GM18520 (cell line): Measurements from ENCODE around the gene CD2.

Source experiments
- ATAC-seq: cut with Tn5 transposase; IDR thresholded peaks from one replicate; pipeline ENCODE4 v1.9.1; 2021; ENCODE audit not compliant: unreplicated experiment

Gene CD2

DNA sequence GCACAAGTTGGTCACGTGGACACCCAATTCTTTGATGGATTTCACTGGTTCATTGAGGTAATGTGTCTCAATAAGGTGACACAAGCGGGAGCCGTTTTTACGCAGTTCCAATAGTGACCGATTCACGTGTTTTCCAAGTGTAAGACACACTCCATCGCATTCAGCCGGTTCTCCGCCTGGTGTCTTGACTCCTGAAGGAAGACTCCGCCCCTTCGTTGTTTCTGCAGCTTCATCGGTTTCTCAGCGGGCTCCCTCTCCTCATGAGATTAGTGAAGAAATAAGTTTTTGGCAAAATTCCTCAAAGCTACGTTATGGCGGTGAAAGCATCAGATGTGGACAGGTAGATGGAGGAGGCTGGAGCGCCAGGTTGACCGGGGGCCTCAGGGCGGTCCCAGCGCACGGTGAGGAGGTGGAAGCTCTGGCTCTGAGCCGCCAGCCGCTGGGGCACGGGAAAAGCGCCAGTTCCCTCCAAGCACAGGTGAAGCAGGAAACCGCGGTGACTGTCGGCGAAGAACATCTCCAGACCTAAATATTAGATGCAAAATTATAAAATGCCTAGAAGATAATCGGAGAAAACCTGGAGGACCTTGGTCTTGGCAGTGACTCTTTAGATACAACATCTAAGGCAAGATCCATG is 21.0 kb downstream of the CD2 start:
- no peak for ATAC-seq

DNA sequence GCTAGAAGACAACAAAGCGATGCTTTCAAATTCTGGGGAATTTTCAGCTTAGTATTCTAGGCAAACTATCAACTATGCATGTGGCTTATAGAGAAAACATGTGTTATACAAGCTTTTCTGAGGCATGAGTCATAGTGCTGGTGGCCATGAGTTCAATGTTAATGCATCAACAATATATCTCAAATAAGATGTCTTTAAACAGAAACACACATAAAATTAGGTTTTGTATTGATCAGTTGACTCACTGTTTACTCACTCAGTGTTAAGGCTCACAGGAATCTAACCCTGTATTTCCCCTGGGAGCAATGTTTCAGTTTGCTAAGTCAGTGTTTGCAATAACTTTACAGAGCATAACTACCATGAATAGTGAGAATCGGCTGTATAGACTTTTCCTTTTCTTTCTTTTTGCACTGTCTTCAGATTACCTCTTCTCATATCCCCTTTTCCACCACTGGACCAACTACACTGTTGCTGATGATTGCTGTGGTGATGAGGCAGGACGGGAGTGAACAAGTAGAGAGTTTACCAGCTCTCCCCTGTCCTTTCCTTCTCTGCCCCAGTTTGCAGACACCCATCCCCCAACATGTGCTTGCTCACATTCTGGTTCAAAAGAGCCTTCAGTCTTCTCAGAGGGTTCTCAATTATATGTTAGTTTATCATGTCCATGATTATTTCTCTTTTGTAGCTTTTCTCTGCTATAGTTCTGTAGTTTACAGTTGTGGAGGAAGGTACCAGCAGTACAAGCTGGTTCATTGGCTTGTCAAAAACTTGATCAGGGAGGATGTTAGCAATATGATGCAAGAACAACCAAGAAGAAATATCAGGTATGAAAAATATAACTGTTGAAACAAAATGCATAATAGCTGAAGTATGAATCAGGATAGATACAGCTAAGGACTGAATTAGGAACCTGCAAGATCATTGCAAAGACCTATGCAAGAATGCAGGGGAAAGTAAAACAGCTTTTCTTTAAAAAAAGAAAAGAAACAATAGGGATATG is 23.9 kb downstream of the CD2 start:
- no peak for ATAC-seq

DNA sequence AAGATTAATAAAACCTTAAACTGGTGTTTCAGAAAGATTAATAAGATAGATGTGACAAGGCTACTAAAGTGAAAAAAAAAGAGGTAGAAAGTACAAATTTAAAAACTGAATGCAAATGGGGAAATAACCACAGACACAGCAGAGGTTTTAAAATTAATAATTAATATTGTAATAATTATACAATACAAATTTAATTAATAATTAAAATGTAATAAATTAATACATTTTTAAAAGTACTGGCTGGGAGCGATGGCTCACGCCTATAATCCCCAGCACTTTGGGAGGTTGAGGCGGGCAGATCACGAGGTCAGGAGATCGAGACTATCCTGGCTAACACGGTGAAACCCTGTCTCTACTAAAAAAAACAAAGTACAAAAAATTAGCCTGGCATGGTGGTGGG is 26.8 kb downstream of the CD2 start:
- no peak for ATAC-seq

DNA sequence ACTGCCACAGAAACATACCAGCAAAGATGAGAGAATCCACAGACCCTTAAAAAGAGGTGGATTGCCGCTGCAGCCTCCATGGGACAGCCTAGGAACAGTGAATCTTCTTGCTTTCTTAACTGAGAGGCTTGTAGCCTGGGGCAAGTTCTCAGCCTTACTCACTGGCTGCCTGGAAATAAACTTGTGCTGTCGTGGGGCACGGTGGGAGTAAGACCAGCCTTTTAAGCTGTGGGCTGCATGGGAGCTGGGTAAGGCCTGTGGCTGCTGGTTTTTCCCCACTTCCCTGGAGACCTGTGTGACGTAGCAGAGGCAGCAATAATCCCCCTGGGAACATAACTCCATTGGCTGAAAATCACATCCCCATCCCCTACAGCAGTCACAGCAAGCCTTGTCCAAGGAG is 30.8 kb downstream of the CD2 start:
- no peak for ATAC-seq

DNA sequence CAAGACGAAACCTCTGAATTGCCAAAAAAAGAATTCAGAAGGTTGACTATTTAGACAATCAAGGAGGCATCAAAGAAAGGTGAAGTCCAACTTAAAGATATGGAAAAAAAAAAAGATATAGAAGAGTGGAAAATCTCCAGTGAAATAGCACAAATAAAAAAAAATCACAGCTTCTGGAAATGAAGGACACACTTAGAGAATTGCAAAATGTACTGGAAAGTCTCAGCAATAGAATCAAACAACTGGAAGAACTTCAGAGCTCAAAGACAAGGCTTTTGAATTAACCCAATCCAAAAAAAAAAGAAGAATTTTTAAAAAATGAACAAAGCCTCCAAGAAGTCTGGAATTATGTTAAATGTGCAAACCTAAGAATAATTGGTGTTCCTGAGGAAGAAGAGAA is 31.8 kb downstream of the CD2 start:
- ATAC-seq = no peak

DNA sequence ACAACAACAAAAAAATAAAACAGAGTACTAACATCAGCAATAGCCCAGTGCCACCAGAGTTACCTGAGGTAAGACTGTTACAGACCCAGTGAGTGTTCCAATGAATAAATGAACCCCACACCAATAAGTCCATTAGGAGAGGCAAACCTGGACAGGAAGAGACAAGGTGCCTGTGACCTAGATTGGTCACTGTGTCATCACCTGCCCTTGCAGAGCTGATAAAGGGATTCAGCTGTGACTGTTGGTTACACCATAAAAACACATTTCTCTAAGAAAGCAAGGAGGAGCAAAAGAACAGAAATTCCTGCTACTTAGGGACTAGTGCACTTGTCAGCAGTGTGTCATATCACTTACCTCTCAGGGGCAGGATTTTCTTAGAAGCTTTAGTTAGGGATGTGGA is 37.5 kb downstream of the CD2 start:
- ATAC-seq = no peak

DNA sequence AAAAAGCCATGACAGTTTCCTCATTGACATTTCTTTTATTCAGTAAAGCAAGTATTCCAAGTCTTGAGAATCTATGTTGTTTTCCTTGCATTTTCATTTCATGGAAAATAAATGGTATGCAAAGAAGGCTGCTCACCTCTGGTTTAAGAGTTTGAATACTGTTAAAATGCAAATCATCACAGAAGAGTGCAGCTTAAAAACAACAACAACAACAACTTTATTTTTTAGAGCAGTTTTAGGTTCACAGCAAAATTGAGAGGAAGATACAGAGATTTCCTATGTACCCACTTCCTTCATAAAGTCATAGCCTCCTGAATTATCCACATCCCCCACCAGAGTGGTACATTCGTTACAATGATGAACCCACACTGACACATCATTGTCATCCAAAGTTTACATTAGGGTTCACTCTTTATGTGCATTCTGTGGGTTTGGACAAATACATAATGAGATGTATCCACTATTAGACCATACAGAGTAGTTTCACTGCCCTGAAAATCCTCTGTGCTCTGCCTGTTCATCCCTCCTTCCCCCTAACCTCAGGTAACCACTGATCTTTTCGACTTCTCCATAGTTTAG is 39.2 kb downstream of the CD2 start:
- no peak for ATAC-seq

DNA sequence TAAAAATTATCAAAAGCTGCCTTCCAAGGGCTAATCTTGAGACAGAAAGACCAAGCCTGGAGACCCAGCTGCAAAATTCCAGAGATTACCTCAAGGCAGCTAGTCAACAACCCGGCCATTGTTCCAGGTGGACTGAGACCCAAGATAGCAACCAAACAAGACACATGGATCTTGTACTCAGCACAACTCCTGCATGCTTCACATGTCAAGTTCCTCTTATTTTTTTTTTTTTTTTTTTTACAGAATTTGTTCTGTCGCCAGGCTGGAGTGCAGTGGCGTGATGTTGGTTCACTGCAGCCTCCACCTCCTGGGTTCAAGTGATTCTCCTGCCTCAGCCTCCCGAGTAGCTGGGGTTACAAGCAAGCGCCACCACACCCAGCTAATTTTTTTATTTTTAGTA is 40.1 kb downstream of the CD2 start:
- ATAC-seq = no peak

DNA sequence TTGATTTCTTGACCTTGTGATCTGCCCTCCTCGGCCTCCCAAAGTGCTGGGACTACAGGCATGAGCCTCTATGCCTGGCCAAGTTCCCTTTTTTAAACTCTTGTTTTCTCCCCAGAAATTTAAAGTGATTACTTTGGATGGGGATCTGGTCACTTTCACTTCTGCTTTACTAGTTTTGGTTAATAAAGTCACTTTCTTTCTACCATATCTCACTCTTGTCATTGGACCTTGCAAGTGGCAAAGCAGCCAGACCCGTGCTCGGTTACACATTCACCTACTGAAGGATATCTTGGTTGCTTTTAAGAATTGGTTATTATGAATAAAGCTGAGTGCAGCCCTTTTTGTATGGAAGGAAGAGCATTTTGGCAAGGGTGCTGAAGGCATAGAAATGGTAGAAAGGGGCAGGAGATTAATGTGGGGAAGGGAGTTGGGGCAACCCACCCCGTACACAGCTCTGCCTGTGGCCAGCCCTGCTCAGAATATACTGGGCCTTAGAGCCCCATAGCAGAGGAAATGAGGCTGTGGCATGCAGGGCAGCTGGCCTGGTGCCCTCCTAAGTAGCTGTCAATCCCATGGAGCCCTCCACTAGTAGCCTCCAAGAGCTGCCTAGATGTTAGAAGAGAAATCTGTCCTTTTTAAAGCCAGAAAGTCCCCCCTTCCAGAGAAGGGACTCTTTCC is 40.7 kb downstream of the CD2 start:
- peak; percentile 72 for ATAC-seq

DNA sequence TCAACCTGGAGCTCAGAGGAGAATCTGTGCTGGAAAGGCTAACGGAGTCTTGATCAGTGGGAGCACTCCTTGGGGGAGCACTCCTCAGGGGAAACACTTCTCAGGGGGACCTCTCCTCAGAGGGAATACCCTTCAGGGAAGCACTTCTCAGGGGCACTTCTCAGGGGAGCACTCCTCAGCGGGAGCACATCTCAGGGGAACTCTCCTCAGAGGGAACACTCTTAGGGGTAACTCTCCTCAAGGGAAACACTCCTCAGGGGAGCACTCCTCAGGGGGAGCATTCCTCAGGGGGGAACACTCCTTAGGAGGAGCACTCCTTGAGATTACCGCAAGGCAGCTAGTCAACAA is 41.2 kb downstream of the CD2 start:
- no peak for ATAC-seq

DNA sequence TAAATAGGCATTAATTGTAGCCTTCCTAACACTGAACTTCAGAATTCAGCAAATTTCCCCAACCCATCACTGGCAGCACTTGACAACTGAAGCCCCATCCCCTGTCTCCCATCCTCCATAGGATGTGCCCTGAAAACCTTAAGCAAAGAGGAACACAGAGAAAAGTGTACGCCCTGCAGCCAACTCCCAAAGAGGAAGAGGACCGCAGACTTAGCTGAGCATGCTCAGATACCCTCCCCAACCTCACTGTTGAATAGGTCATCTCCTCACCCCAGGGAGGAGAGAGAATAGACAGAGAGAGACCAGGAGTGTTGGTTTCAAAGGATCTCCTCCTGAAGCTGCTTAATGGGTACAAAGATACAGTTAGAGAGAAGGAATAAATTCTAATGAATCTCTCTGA is 50.5 kb downstream of the CD2 start:
- ATAC-seq = no peak

DNA sequence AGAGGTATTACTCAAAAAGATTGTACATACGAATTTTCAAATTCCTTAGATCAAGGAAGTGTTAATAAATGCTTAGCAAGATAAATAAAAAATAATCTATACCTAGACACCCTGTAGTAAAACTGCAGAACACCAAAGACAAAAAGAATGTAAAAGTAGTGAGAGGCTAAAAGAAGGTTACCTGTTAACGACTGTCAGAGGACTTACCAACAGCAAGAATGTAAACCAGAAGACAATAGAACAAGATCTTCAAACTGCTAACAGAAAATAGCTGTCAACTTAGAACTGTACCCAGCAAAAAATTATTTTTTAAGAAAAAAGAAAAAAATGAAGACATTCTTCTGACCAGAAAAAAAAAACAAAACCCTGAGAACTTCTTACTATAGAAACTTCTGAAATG is 51.2 kb downstream of the CD2 start:
- ATAC-seq = no peak

DNA sequence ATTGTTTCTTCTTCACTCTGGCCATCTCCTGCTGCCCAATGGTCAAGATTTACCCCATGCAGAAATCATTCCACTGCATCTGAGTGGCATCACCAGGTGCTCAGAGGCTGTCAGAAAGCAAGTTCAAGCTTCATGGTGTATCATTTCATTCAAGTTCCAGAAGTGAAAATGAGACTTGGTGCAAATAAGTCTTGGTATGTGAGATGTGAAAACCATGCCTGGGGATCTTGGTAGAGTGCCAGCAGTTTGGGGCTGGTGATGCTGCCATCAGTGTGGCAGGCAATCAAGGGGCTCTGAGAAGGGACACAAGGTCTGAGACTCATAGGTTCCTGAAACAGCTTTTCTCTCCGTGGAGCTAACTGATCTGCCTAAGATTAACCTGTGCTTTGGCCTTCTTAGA is 52.0 kb downstream of the CD2 start:
- ATAC-seq = peak; percentile 68

DNA sequence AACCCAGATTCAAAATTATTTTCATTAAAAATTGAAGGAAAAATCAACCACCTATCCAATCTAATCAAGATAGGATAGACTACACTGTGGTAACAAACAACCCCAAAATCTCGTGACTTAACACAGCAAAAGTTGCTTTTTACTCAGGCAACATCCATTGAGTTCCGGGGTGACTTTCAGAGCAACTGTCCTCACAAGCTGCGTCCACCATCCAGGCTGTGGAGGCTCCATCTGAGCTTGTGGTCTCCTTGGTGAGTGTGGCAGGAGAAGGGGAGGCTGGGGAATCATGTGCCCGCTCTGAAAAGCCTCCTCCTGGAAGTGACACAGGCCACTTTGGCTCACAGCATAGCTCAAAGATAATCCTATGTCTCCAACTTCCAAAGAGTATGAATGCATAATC is 52.4 kb downstream of the CD2 start:
- no peak for ATAC-seq

DNA sequence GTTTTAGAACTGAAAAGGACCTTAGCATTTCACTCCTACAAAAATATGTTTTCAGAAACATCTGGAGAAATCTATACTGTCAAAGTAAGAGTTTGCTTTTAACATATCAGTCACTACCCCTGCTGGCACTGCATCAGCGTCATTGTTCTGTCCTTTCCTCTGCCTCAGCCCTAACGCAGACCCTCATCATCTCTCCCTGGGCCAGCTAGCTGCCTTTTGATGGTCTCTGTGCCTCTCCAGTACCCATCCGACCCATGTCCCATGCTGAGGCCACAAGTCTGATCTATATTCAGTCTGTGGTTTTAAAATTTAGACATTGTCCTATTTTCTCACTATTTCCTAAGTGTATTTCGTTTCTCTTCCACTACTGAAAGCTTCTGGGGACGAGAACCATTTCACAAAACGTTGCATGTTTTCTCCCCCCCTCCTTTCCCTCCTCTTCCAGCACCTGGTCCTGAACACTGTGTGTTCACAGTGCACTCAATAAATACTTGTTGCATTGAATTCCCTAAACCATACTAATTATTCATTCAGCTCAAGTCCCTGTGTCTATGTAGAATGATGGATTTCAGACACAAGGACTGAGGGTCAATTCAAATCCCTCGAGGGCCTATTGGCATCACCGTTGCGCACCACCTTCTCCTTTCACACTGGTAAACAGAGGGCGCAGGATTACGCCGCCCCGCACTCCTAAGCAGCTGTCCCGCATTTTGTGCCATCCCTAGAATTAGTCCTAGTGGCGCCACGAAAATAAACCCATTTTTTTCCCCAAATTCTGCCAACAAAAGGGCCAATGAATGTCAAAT is 53.4 kb downstream of the CD2 start:
- no peak for ATAC-seq

DNA sequence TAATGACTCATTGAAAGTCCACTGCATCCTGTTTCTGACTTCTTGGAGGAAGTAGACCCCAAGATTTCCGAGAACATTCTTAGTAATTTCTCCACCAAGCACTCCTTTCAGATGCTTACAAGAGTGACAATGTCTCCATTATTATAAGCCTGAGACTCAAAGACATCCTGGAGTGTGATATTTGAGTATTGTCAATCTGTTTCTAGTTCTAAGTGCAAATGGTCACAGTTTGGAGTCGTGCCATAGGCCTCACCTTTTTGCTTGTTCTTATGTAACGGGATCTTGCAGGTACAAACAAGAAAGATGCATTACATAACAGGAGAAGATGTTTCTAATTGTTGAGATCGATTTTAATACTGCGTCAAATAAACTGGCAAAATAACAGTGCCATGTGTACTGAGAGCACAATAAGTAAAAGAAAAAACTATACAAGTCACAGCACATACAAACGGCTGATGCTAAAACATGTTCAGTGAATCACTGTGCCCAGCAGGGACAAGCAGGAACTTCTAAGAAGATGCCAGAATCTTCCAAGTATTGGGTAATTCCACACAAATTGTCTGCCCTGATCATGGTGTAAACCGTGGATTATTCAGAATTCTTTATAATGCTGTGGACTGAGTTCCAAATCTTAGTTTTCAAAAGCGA is 54.1 kb downstream of the CD2 start:
- ATAC-seq = no peak

DNA sequence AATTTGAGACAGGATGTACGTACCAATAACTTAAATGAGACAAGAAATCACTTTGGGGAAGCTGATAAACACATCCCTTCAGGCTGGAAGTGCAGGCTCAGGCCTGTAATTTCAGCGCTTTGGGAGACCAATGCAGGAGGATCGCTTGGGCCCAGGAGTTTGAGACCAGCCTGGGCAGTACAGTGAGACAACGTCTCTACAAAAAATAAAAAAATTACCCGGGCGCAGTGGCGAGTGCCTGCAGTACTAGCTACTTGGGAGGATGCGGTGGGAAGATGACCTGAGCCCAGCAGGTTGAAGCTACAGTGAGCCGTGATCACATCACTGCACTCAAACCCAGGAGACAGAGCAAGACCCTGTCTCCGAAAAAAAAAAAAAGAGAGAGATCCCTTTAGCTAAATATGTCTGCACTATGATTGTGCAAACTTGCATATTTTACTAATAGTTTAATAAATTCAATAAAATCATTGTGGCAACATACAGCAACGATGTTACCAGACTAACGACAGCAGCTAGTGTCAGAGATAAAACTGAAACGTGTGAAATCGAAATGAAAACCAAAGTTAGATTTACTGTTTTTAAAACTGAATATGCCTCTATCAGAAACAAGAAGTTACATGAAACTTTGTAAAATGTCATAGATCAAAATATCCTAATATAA is 54.7 kb downstream of the CD2 start:
- ATAC-seq = no peak

DNA sequence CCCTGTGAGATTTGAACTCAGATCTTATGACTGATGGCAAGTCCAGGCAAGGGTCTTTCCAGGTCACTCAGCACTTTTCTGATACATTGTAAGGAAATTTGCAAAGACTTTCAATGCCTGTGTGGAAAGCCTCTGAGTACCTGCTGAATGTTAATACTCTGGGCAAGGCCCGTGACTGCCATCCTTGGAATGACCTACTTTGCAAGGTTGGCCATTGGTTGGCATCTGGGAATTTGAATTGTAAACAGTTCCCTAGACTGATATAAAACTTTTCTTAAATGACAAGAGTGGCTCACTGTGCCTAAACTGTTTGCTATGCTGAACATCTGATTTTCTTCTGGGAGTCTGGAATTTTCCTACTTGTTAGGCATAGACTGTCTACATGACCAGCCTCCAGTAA is 57.1 kb downstream of the CD2 start:
- ATAC-seq = no peak

DNA sequence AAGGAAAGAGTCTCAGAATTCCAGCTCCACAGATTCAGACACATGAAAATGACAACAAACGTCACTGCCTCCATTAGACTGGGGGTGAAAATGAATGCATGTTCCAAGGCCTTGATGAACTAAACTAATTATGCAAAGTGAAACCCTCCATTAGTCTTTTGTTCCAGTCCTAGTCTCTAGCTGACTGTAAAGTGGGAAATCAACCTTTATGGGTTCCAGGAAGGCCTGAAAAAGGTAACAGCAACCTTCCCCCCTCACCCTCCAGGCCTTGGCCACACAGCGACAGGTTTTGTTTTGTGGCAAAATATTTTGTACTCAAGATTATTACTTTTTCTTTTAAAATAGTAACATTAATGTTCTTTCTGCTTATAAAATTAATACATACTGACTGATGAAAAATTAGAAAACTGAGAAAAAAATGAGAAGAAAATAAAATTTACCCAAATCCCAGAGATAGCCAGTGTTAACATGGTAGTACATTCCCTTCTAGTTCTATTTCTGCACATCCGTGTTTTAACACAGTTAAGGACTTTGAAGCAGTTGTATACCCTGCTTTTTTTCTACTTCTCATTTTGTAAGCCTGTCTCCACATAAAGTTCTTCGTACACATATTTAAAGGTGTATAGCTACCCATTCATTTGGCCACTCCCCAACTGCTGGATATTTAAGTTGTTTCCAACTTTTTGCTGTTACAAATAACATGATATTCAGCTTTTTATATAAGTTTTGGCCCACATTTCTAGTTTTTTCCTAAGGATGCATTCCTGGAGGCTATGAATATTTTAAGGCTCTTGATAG is 60.9 kb downstream of the CD2 start:
- ATAC-seq = no peak
